ENCODE results near the gene WDR93.
"Not testable (repeated sequence)": the region's sequence is repeated elsewhere in the genome, so short reads cannot be mapped to it uniquely, and the experiment has no call there.

WDR93 gene

GRCh38 chr15:89685995-89686394 is 4.6 kb upstream of the WDR93 start:
- DNase-seq (ENCODE audit: low spot score), result no peak

GRCh38 chr15:89686522-89686921 is 4.1 kb upstream of the WDR93 start:
- no peak for DNase-seq (ENCODE audit: low spot score)

GRCh38 chr15:89689930-89690275 is 708 bp upstream of the WDR93 start:
- not testable (repeated sequence) for DNase-seq (ENCODE audit: low spot score)

- DNase-seq (ENCODE audit: low spot score), result no peak
Measured at GRCh38 chr15:89693091-89693490, 2.5 kb downstream of the WDR93 start.

- DNase-seq (ENCODE audit: low spot score), result no peak
Measured at GRCh38 chr15:89693696-89694095, 3.1 kb downstream of the WDR93 start.

- no peak for DNase-seq (ENCODE audit: low spot score)
Measured at GRCh38 chr15:89695198-89695597, 4.6 kb downstream of the WDR93 start.

- DNase-seq (ENCODE audit: low spot score), result no peak
Measured at GRCh38 chr15:89704411-89704810, 13.8 kb downstream of the WDR93 start.

GRCh38 chr15:89707577-89707976 is 17.0 kb downstream of the WDR93 start:
- DNase-seq (ENCODE audit: low spot score), result no peak

GRCh38 chr15:89714775-89715174 is 24.2 kb downstream of the WDR93 start:
- DNase-seq (ENCODE audit: low spot score), result no peak

- no peak for DNase-seq (ENCODE audit: low spot score)
Measured at GRCh38 chr15:89723031-89723430, 32.4 kb downstream of the WDR93 start.

GRCh38 chr15:89724621-89725020 is 34.0 kb downstream of the WDR93 start:
- DNase-seq (ENCODE audit: low spot score), result no peak

- DNase-seq (ENCODE audit: low spot score), result no peak
Measured at GRCh38 chr15:89725064-89725463, 34.5 kb downstream of the WDR93 start.

- no peak for DNase-seq (ENCODE audit: low spot score)
Measured at GRCh38 chr15:89728254-89728653, 37.6 kb downstream of the WDR93 start.

- no peak for DNase-seq (ENCODE audit: low spot score)
Measured at GRCh38 chr15:89731275-89731674, 40.7 kb downstream of the WDR93 start.

GRCh38 chr15:89732451-89733172 is 42.0 kb downstream of the WDR93 start:
- DNase-seq (ENCODE audit: low spot score), result no peak

- DNase-seq (ENCODE audit: low spot score), result no peak
Measured at GRCh38 chr15:89735773-89736172, 45.2 kb downstream of the WDR93 start.

GRCh38 chr15:89740137-89740536 is 49.5 kb downstream of the WDR93 start:
- peak; percentile 83 for DNase-seq (ENCODE audit: low spot score)

GRCh38 chr15:89743011-89743410 is 52.4 kb downstream of the WDR93 start:
- DNase-seq (ENCODE audit: low spot score), result no peak

GRCh38 chr15:89743594-89743993 is 53.0 kb downstream of the WDR93 start:
- DNase-seq (ENCODE audit: low spot score), result no peak

GRCh38 chr15:89745131-89745530 is 54.5 kb downstream of the WDR93 start:
- DNase-seq (ENCODE audit: low spot score), result no peak

- no peak for DNase-seq (ENCODE audit: low spot score)
Measured at GRCh38 chr15:89745768-89746167, 55.2 kb downstream of the WDR93 start.

GRCh38 chr15:89746386-89746780 is 55.8 kb downstream of the WDR93 start:
- no peak for DNase-seq (ENCODE audit: low spot score)

- DNase-seq (ENCODE audit: low spot score), result no peak
Measured at GRCh38 chr15:89747708-89748682, 57.4 kb downstream of the WDR93 start.
